Measurements from ENCODE around the gene DDX11.
"Not testable (repeated sequence)": the region's sequence is repeated elsewhere in the genome, so short reads cannot be mapped to it uniquely, and the experiment has no call there.

DNA sequence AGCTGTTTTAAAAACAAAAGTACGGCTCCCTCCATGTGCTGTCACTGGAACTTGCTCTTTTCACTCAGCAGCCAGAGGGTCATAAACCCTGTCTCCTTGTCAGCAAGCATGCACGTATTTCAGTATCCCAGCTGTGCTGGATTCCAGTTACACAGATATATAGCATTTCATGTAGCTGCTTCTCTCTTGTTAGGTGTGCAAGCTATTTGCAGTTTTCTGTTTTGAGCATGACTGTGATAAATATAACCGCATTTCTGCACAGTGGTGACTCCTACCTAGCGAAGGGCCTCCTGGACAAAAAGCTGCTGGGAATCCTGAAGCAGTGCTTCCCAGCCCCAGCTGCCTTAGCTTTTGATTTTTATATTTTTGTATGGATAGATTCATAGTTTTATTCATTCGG, 24.7 kb downstream of the DDX11 start:
- TF ChIP-seq POLR2A, POLR2AphosphoS5 (IDR thresholded peaks at IDR 0.05): not testable (repeated sequence)
